GM04503 (cell line): ENCODE measurements around the gene DPP7.
"Not testable (repeated sequence)": the region's sequence is repeated elsewhere in the genome, so short reads cannot be mapped to it uniquely, and the experiment has no call there.

ENCODE experiments used
- DNase-seq: peaks from one replicate; pipeline ENCODE4 v3.0.0-alpha.2; 2012; ENCODE audit warnings: low read depth

The DPP7 gene

DNA sequence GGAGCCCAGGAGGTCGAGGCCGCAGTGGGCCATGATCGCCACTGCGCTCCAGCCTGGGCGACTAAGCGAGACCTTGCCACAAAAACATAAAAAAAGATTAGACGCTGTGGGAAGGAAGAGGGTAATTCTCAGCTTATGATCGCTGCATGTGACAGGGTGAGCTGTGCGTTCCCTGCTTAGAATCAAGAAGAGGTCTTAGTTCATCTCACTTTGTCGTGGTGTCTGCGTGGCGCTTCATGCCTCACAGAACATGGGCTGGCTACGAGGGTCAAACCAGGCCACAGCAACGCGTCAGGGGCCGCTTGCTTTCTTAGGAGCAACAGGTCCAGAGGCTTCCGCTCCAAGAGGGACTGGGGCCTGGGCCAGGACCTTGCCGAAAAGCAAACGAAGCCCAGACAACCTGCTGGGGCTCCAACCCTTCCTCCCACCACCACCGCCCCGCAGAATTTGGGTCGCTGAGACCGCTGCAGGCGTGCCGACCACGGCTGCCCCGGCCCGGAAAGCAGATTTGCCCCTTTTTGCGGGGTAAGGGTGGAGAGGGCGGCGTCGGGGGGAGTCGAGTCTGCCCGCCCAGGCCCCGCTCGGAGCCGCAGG, 14.4 kb upstream of the DPP7 start:
- DNase-seq = no peak

DNA sequence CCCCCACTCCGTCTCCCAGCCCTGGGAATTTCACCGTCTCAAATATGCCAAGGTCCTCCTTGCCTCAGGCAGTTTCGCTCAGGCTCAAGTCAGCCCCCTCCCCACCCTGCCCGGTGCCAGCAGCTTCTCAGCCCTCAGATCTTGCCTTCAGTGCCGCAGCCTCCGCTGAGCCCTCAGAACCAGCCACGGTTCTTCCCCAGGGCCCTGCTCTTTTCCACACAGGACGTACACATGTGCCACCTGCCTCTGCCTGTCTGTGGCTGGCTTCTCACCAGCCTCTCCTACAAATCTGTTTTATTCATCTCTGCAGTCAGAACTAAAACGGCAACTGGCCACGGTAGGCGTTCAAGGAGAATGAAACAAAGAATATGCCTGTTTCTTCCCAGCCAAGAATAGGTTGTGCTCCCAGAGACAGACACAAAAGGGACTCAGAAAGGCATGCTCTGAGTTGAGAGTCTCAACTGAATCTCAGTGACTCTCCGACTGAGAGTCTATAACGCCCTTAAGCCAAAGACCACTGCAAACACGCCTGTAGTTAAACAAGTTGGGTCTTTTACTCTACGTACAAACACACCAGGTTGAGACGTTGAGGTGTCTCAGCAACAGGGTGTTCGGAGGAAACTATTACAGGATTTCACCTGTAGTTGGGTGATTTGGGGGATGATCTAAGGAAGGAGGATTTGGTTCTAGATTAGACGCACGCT, 13.8 kb upstream of the DPP7 start:
- no peak for DNase-seq

DNA sequence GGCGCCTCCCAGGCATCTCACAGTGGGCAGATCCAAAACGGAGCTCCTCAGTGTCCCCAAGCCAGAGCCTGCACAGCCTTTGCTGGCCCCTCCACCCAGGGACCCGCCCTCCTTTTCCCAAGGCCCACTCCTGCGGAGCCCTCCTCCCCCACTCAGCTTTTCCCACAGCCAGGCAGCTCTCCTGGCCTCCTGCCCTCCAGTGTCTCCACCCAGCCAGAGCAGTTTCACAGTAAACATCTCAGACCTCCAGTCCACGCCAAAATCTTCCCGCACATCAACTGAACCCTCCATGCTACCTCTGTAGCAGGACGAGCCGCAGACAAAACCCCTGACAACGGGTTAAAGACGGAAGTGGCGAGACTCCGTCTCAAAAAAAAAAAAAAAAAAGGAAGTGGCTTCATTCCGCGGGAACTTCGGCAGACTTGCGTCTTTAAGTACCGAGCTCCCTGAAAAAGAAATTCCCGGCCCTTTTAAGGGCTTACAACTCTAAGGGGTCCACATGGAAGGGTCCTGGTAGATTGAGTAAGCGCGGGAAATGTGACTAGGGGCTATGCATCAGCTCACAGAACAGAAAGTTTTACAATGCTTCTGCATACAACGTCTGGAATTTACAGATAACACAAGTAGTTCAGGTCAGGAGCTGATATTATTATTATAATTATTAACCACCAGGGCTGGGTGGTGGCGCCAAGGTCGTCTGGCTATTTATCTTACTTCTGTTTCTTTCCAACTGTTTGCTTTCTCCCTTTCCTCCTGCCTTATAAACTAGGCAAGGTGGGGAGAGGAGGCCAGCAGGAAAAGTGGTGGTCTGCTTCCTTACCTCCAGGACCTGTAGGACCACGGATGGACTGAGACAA, 13.0 kb upstream of the DPP7 start:
- no peak for DNase-seq

DNA sequence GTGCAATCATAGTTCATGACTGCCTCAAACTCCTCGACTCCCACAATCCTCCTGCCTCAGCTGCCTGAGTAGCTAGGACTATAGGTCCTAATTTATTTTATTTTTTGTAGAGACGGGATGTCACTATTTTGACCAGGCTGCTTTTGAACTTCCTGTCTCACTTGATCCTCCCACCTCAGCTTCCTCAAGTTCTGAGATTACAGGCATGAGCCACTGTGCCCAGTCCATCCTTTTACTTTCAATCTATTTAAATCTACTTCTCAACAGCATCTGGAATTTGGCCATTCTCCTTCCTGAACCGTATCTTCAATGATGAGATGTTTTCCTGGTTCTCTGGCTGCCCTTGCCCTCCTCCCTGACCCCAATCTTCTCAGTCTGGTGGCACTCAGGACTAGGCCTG, 12.3 kb upstream of the DPP7 start:
- no peak for DNase-seq

DNA sequence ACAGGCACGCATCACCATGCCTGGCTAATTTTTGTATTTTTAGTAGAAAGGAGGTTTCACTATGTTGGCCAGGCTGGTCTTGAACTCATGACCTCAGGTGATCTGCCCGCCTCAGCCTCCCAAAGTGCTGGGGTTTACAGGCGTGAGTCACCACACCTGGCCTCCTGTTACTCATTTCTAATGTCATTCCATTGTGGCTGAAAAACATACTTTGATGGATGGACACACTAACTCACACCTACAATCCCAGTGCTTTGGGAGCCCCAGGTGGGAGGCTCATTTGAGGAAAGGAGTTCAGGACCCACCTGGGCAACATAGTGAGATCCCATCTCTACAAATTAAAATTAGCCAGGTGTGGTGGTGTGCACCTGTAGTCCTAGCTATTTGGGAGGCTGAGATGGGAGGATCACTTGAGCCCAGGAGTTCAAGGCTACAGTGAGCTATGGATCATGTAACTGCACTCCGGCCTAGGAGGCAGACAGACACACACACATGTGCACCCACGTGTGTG, 9.5 kb upstream of the DPP7 start:
- DNase-seq = not testable (repeated sequence)

DNA sequence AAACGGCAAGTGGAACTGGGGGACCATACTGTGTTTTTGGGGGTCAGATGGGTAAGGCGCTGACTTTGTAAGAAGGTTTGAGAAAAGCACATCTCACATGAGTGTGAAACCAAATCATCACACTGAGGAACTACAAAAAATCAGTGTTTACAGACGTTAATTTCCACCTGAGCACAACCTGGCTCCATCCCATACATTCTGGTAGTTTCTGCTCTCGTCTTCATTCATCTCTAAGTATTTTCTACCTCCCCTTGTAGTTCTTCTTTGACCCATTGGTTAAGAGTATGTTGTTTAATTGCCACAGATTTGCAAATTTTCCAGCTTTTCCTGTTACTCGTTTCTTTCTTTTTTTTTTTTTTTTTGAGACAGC, 8.9 kb upstream of the DPP7 start:
- no peak for DNase-seq

DNA sequence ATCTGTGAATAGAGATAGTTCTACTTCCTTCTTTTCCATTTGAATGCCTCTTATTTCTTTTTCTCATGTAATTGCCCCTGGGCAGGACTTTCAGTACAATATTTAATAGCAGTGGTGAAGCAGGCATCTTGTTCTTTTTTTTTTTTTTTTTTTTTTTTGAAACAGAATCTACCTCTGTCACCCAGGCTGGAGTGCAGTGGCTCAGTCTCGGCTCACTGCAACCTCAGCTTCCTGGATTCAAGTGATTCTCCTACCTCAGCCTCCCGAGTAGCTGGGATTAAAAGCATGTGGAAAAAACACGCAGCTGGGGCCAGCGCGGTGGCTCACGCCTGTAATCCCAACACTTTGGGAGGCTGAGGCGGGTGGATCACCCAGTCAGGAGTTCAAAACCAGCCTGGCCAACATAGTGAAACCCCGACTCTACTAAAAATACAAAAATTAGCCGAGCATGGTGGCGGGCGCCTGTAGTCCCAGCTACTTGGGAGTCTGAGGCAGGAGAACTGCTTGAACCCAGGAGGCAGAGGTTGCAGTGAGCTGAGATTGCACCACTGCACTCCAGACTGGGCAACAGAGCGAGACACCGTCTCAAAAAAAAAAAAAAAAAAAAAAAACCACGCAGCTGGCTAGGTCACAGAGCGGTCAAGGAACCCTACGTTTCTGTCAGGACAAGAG, 8.4 kb upstream of the DPP7 start:
- DNase-seq = not testable (repeated sequence)

DNA sequence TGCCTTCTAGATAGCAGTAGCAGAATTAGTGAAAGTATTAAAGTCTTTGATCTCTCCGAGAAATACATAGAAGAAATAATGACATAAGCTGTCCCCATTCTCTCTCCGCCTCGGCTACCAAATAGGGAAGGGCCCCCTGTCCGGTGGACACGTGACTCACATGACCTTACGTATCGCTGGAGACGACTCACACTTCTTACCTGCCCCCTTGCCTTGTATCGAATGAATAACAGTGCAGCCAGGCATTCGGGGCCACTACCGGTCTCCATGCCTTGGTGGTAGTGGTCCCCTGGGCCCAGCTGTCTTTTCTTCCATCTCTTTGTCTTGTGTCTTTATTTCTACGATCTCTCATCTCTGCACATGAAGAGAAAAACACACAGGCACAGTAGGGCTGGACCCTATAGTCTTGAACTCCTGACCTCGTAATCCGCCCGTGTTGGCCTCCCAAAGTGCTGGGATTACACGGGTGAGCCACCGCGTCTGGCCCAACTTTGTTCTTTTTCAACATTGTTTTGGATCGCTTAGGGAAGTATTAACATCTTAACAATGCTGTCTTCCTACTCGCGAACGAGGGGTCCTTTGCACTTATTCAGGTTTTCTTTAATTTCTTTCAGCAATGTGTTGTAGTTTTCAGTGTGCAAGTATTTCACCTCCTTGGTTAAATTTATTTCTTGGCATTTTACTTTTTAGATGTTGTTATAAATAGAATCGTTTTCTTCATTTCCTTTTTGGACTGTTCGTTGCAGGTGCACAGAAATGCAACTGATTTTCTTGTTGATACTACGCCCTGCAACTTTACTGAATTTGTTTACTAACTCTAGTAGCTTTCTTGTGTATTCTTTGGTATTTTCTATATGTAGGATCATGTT, 7.6 kb upstream of the DPP7 start:
- DNase-seq = not testable (repeated sequence)

DNA sequence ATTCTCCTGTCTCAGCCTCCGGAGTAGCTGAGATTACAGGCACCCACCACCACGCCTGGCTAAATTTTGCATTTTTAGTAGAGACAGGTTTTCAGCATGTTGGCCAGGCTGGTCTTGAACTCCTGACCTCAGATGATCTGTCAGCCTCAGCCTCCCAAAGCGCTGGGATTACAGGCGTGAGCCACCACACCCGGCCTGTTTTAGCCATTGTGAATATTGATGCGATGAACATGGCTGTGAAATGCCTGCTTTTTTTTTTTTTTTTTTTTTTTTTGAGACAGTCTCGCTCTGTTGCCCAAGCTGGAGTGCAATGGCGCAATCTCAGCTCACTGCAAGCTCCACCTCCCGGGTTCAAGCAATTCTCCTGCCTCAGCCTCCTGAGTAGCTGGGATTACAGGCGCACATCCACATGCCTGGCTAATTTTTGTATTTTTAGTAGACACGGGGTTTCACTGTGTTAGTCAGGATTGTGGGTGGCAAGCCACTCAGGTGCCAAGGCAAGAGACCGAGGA, 3.6 kb upstream of the DPP7 start:
- not testable (repeated sequence) for DNase-seq

DNA sequence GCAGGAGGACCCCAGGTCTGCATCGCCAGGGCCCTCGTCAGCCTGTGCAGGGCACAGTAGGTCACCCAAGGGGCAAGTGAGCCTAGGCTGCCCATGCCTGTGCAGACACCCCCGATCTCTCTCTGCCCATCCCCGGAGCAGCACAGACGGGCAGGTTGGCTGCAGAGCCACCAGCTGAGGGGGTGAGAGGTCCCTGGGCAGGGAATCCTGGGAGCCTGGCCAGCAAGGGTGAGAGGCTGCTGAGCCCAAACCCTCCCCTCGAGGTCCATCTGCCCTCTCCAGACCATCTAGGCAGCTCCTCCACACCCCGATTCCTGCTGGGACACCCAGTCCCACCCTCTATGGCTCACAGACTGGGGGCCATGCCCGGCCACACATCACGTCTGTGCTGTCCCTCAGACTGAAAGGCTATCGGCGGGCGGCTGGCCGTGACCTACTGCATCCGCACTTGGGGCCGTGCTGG, 2.8 kb upstream of the DPP7 start:
- no peak for DNase-seq

DNA sequence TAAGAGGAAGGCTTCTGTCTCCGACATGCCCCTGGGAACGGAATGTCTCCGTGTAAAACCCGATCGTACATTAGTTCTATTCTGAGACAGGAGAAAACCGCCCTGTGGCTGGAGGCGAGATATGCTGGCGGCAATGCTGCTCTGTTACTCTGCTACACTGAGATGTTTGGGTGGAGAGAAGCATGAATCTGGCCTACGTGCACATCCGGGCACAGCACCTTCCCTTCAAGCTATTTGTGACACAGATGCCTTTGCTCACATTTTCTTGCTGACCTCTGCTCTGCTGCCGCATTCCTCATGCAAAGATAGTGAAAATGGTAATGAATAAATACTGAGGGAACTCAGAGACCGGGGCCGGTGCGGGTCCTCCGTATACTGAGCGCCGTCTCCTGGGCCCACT, 2.2 kb upstream of the DPP7 start:
- no peak for DNase-seq

DNA sequence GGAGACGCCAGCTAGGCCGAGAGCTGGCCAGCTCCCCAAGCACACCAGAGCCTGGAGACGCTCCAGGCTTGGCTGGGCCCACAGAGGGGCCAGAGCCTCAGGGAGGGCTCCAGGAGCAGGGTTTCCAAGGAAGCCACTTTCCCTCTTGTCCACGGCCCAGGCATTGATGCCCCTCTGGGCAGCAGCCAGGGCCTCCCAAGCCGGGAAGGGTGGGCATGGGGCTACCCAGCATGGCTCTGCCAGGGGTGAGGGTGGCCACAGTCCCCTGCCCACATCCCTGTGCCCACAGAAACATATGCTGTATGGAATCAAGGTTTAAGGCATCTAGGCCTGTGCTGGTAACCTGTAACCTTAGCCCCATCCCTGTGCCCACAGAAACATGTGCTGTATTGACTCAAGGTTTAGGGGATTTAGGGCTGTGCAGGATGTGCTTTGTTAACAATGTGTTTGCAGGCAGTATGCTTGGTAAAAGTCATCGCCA, 1.5 kb upstream of the DPP7 start:
- DNase-seq = no peak

DNA sequence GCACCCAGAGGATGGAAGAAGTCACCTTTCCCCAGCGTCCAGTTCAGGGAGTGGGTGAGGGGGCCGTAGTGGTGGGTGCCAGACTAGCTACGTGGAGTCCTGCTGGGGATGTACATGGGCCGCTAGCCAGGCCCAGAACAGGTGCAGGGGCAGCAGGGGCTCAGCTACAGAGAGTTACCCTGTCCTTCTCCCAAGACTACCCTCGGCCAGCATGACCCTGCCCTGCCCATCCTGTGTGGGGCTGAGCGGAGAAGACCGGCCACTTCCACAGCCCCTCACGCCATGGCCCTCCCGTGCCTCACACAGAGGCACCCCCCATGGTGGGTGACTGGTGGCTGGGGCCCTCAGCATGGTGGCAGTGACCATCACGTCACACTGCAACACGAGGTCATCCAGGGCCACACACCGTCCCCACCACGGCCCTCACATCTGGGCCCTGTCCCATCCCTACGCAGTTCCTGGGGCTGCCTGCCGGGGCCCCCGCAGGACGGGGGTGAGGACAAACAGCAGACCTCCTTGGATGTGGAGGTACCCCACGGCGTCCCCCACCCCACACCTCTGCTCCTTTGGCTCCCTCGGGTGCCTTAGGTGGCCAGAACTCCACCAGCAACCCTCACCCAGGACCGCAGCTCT, 977 bp upstream of the DPP7 start:
- no peak for DNase-seq

DNA sequence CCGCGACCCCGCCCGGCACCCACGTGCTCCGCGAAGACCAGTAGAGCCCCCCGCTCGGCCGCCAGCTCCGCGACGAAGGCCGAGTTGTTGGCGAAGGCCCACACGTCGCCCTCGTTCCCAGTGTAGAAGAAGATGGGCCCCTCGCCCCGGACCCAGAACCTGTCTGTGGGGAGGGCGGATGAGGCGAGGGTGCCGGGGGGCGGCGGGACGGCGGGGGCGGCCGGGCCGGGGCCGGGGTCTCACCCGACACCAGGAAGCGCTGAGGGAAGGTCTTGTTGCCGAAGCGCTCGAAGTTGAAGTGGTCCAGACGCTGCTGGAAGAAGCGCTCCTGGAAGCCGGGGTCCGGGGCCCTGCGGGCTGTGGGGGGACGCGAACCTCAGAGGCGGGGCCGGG, 317 bp downstream of the DPP7 start:
- DNase-seq = no peak

DNA sequence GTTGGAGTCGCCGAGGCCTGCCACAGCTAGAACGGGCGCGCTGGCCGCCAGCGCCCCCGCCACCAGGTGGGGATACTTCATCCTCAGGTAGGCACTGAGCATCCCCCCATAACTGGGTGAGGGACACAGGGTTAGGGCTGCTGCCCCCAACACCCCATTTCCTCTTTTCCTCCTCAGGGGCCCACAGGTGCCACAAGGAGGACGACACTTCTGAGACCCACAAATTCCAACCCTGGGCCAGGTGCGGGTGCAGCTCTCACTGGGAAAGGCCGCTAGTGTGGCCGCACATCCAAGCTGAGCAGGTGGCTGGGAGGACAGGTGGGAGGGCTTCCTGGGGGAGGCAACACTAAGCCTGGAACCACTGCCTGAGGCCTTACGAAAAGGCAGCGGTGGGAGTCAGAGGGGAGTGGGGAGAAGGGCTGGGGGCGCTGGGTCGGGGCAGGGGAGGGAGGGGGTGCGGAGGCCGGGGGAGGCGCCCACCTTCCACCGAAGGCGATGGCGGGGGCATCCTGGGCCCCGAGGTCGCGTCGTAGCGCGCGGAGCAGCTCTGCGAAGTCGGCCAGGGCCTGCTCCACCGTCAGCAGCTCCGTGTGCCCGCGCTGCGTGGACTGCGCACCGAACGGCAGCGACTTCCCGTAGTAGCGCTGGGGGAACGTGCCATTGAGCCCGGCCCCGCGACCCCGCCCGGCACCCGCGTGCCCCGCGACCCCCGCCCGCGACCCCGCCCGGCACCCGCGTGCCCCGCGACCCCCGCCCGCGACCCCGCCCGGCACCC, 961 bp downstream of the DPP7 start:
- no peak for DNase-seq

DNA sequence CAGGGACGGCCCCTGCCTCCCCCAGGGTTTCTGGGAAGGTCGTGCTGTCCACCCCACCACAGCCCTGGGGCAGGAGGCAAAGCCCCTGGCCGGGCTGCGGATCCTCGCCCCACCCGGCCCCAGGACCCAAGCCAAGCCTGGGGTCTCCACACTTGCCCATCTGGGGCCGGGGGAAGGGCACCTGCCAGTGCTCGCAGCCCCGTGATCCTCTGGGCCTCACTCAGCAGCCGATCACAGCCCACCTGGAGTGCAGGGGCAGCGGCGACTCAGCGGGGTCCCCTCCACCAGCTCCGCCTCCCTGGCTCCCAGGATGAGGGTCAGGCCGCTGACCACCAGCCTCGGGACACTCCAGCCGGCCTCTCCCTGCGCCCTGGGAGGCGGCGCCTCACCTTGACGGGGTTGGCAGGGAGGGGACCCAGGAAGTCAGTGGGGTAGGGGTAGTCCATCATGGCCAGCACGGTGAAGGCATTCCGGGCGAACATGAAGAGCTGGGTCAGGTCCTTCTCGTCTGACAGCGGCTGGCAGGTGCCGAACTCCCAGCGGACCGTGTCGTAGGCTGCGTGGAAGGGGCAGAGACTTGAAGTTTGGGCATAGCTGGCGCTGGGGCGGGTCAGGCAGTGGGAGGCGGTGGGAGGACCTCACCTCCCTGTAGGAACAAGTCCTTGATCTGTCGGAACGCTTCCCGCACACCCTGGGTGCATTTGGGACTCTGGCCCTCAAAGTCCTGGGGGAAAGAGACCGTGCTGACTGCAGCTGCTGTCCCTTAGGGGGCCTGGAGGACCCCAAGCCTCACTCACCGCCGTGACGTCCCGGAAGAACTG, 1.8 kb downstream of the DPP7 start:
- no peak for DNase-seq

DNA sequence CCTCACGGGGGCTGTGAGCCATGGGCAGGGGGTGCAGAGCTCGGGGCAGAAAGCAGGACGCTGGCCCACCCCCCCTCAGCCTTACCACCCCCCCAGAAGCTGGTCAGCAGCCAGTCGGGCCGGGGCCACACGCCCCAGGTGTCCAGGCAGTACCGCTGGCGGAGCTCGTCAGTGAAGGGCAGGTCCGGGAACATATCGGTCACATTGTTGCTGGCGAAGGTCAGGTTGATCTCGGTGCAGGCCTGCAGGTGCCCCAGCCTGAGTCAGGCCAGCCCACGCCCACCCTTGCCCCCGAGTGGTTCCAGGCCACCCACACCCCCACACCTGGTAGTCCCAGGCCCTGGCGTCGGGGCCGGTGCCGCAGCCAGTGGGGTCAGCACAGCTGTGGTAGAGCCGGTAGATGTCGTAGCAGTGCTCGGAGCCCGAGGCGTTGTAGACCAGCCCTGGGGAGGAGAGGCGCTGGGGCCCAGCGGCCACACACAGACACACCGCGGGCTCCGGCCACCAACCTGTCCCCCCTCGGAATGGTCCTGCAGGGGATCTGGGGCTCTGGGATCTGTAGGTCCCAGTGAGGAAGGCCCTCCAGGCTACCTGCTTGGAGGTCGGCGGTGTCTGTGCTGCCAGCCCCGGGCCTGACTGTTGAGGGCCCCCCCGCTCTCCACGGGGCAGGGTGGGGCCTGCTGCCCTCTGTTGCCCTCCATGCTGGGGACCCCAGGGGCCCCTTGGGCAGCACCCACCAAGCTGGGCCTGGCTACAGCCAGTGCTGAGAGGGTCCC, 2.6 kb downstream of the DPP7 start:
- no peak for DNase-seq
